Endothelial cell of umbilical vein (primary cell): Measurements from ENCODE around the gene ADD1. TPM values are rescaled to one million over a fixed set of nuclear protein-coding genes. Genes with fewer than 3 reads are reported as not detected.

Experiments
- BruUV-seq: library from RNA; stranded (reverse); fragments of 400-500 nt; replicated peaks from 2 replicates; lab custom pipeline; 2021; lab: Mats Ljungman, UMichigan
- CTCF ChIA-PET: fragments of 300-600, 350-600 bp; sonication (Branson Sonifier 250); formaldehyde crosslinking; loops from one replicate; lab custom pipeline; 2021; ENCODE audit warnings: antibody characterized with exemption, inconsistent platforms; lab: Charles Lee
- POLR2A ChIA-PET: fragments of 300-600, 350-600 bp; sonication (Branson Sonifier 250); formaldehyde crosslinking; loops from one replicate; lab custom pipeline; 2021; ENCODE audit warnings: antibody characterized with exemption, inconsistent platforms; lab: Charles Lee
- DNase-seq: peaks from one replicate; pipeline ENCODE4 v3.0.0-alpha.2; 2011; ENCODE audit warnings: low read depth, low spot score
- FAIRE-seq: peaks from 2 replicates; lab custom pipeline; 2011; peaks lifted over from hg19 to GRCh38; lab: Jason Lieb, UNC
- H2AFZ ChIP-seq: 2 replicates; pipeline ENCODE4 v1.6.0; 2012; ENCODE audit warnings: low read depth, low read length, control low read depth, inconsistent platforms
- H3K27ac ChIP-seq: 2 replicates; pipeline ENCODE4 v1.5.1; 2011; ENCODE audit warnings: low read depth, mild to moderate bottlenecking, control low read depth, low read length, moderate library complexity; ENCODE audit not compliant: insufficient read depth
- H3K27me3 ChIP-seq, 2 experiments: 2 replicates each; pipeline versions ENCODE4 v1.6.0 to v1.6.1; 2011; ENCODE audit warnings: low read length in 2 of 2, mixed read lengths in 1 of 2; ENCODE audit not compliant: control insufficient read depth in 2 of 2, insufficient read depth in 2 of 2
- H3K36me3 ChIP-seq, 2 experiments: 2 replicates in 1 of 2; 3 replicates in 1 of 2; pipeline ENCODE4 v1.5.1; 2011; ENCODE audit warnings: low read length in 2 of 2, mild to moderate bottlenecking in 1 of 2, moderate library complexity in 1 of 2; ENCODE audit not compliant: control insufficient read depth in 2 of 2, insufficient read depth in 2 of 2; ENCODE audit errors: extremely low read depth in 1 of 2
- H3K4me1 ChIP-seq: 3 replicates; pipeline ENCODE4 v1.5.1; 2011; ENCODE audit warnings: mild to moderate bottlenecking, low read length; ENCODE audit not compliant: control insufficient read depth, insufficient read depth; ENCODE audit errors: extremely low read depth
- H3K4me2 ChIP-seq: 2 replicates; pipeline ENCODE4 v1.6.1; 2011; ENCODE audit warnings: low read length, control low read depth, mixed read lengths; ENCODE audit not compliant: insufficient read depth
- H3K4me3 ChIP-seq, 3 experiments: fragments of 200-600 bp in 1 of 3; sonication (generic), shearing (Covaris generic) in 1 of 3; replicated peaks in 1 of 3; 2 replicates each; pipeline ENCODE4 v1.5.1; 2011 to 2016; ENCODE audit warnings: control low read depth in 3 of 3, low read length in 3 of 3, mild to moderate bottlenecking in 2 of 3, inconsistent platforms in 1 of 3, low read depth in 1 of 3, moderate library complexity in 1 of 3; ENCODE audit not compliant: insufficient read depth in 1 of 3
- H3K79me2 ChIP-seq: 2 replicates; pipeline ENCODE4 v1.6.0; 2012; ENCODE audit warnings: low read length, inconsistent platforms; ENCODE audit not compliant: control insufficient read depth, insufficient read depth
- H3K9ac ChIP-seq: replicated peaks from 2 replicates; pipeline ENCODE3; 2011; ENCODE audit warnings: low read length, control low read depth; ENCODE audit not compliant: insufficient read depth; ENCODE audit errors: extremely low read depth
- H3K9me1 ChIP-seq: replicated peaks from 3 replicates; pipeline ENCODE4 v1.6.0; 2011; ENCODE audit warnings: mild to moderate bottlenecking, low read length; ENCODE audit not compliant: control insufficient read depth, insufficient read depth; ENCODE audit errors: extremely low read depth
- H3K9me3 ChIP-seq: replicated peaks from 2 replicates; pipeline ENCODE4 v1.5.1; 2012; ENCODE audit warnings: low read length, inconsistent platforms; ENCODE audit not compliant: control insufficient read depth, insufficient read depth
- H4K20me1 ChIP-seq: replicated peaks from 2 replicates; pipeline ENCODE3; 2011; ENCODE audit warnings: mild to moderate bottlenecking, low read length; ENCODE audit not compliant: control insufficient read depth, insufficient read depth; ENCODE audit errors: extremely low read depth
- CTCF ChIP-seq, 2 donors: IDR thresholded peaks; 1 replicate in 1 of 2; 2 replicates in 1 of 2; pipeline ENCODE4 v1.5.1; 2011; ENCODE audit warnings: low read length in 2 of 2, mild to moderate bottlenecking in 2 of 2, moderate library complexity in 2 of 2, control low read depth in 1 of 2, inconsistent platforms in 1 of 2, low read depth in 1 of 2; ENCODE audit not compliant: insufficient read depth in 1 of 2; ENCODE audit errors: extremely low read depth in 1 of 2
- EZH2 ChIP-seq: IDR thresholded peaks from 2 replicates; pipeline ENCODE4 v1.6.1; 2012; ENCODE audit warnings: borderline replicate concordance, low read depth, mild to moderate bottlenecking, moderate library complexity, low read length, inconsistent platforms; ENCODE audit not compliant: severe bottlenecking
- JUN ChIP-seq: IDR thresholded peaks from 2 replicates; pipeline ENCODE4 v1.6.1; 2011; ENCODE audit warnings: borderline replicate concordance, low read depth; ENCODE audit not compliant: insufficient read length, insufficient read depth
- MAX ChIP-seq: IDR thresholded peaks from 2 replicates; pipeline ENCODE4 v1.6.1; 2011; ENCODE audit not compliant: insufficient read depth, insufficient read length
- POLR2A ChIP-seq: IDR thresholded peaks from 2 replicates; pipeline ENCODE4 v1.6.1; 2012; ENCODE audit warnings: low read depth, mild to moderate bottlenecking, control low read depth, low read length
- POLR2AphosphoS5 ChIP-seq: IDR thresholded peaks from 2 replicates; pipeline ENCODE4 v1.6.1; 2012; ENCODE audit warnings: low read depth, mild to moderate bottlenecking, control low read depth, low read length, moderate library complexity; ENCODE audit not compliant: insufficient read depth
- dilution Hi-C: fragments of 300-500 bp; cut with MboI; formaldehyde crosslinking; loops from one replicate; pipeline ENCODE4 v1.15.0; 2019; ENCODE audit warnings: low sequenced_read_pairs; ENCODE audit not compliant: extremely low pct_ligation_motif_present
- intact Hi-C: fragments of 100-400 bp; cut with micrococcal nuclease; formaldehyde crosslinking; loops from one replicate; pipeline ENCODE4 v1.10.0; 2022
- polyA plus RNA-seq, 4 experiments: library from polyadenylated mRNA; depleted of rRNA in 3 of 4; stranded (reverse) in 3 of 4; unstranded in 1 of 4; fragments of >200 nt; gene quantifications; 2 replicates each; pipeline versions ENCODE4 v1.2.1 to v1.2.3, GENCODE V29; 2011 to 2012; ENCODE audit warnings: missing spikeins in 1 of 4
- total RNA-seq: library from RNA; stranded (reverse); gene quantifications from 2 replicates; pipeline ENCODE4 v1.2.3, GENCODE V29; 2021

ADD1 gene
- total and polyA plus RNA-seq, 2 donors (not counting 3 experiments of a cell fraction or from before 2014, with no cell fraction given): 219 to 305 TPM

- FAIRE-seq (peak; percentile 77), DNase-seq (peak; percentile 82)
- ChIA-PET CTCF (interaction anchor here (1.0 to 3.9 kb wide), 6 partner anchors 19 to 114 kb away, joined by 3 to 21 read pairs (median 4); no protein-coding TSS in a partner anchor), POLR2A (interaction anchor here (0.6 kb wide), 1 partner anchor 16 kb away, joined by 3 read pairs; no protein-coding TSS in a partner anchor)
- Histone ChIP-seq H3K4me1 (peaks cover 55% of the 10 kb centered on the region), H3K9me1 (no peaks in the 10 kb centered on the region), H3K4me3 (no peak overlapping the region), H3K9me3 (no peaks in the 10 kb centered on the region), H3K9ac (no peak overlapping the region), H4K20me1 (peaks cover 7% of the 10 kb centered on the region), H3K4me2 (peak overlapping the region; percentile 14), H2AFZ (no peak overlapping the region), H3K27me3 (no peaks in the 10 kb centered on the region), H3K27ac (peak overlapping the region; percentile 10), H3K79me2 (peaks cover 88% of the 10 kb centered on the region), H3K36me3 (no peaks in the 10 kb centered on the region)
- dilution Hi-C loops: no loop called here
- BruUV-seq: no TSS peak
- intact Hi-C loops: no loop called here
- no peak for TF ChIP-seq JUN
- peak; percentile 30 for TF ChIP-seq POLR2AphosphoS5
Observed at GRCh38 chr4:2860391-2861348, 17.0 kb downstream of the ADD1 start.

GRCh38 chr4:2861631-2862436 lies 18.2 kb downstream of the ADD1 start:
- H4K20me1 ChIP-seq: peaks cover 7% of the 10 kb centered on the region
- peaks cover 55% of the 10 kb centered on the region for H3K4me1 ChIP-seq
- TF ChIP-seq POLR2A: no peak
- TF ChIP-seq EZH2: no peak
- no peak for TF ChIP-seq POLR2AphosphoS5
- TF ChIP-seq MAX: no peak
- TF ChIP-seq CTCF (IDR thresholded peaks at IDR 0.05; ENCODE audit: extremely low read depth in 1 of 2, insufficient read depth in 1 of 2, low read depth in 1 of 2, low read length in 2 of 2): no peak
- H3K79me2 ChIP-seq: peaks cover 89% of the 10 kb centered on the region
- no peak overlapping the region for H3K27ac ChIP-seq
- H3K9ac ChIP-seq: no peak overlapping the region
- H3K4me2 ChIP-seq: no peak overlapping the region
- ChIA-PET POLR2A (no interaction called here), CTCF (interaction anchor here (0.8 to 3.9 kb wide), 7 partner anchors 11 to 100 kb away, joined by 3 to 21 read pairs (median 4); no protein-coding TSS in a partner anchor)
- dilution Hi-C loops (no loop called here), intact Hi-C loops (no loop called here)
- H3K9me1 ChIP-seq: no peaks in the 10 kb centered on the region
- FAIRE-seq: no peak
- H3K9me3 ChIP-seq: no peaks in the 10 kb centered on the region
- BruUV-seq: no TSS peak
- no peak for DNase-seq
- no peaks in the 10 kb centered on the region for H3K27me3 ChIP-seq
- no peak overlapping the region for H3K4me3 ChIP-seq
- no peak overlapping the region for H2AFZ ChIP-seq
- no peaks in the 10 kb centered on the region for H3K36me3 ChIP-seq
